DOHH2 (cell line): Measurements from ENCODE around the gene PLA2G2C.

Source experiments
- H3F3A ChIP-seq: fragments of 200-600 bp; sonication (generic), shearing (Covaris generic); 2 replicates; pipeline ENCODE4 v1.6.0; 2016; ENCODE audit warnings: antibody characterized with exemption, mild to moderate bottlenecking; ENCODE audit not compliant: control insufficient read depth, insufficient read depth
- H3K27ac ChIP-seq: fragments of 200-600 bp; sonication (generic); 2 replicates; pipeline ENCODE4 v1.5.1; 2014; ENCODE audit warnings: low read depth, mild to moderate bottlenecking, low read length, moderate library complexity
- H3K27me3 ChIP-seq: fragments of 200-600 bp; sonication (generic); 2 replicates; pipeline ENCODE4 v1.6.1; 2014; ENCODE audit warnings: mild to moderate bottlenecking, low read length, mixed read lengths; ENCODE audit not compliant: control insufficient read depth
- H3K36me3 ChIP-seq: fragments of 200-600 bp; sonication (generic); 2 replicates; pipeline ENCODE4 v1.6.1; 2014; ENCODE audit warnings: mild to moderate bottlenecking, low read length, moderate library complexity, mixed read lengths; ENCODE audit not compliant: control insufficient read depth
- H3K4me1 ChIP-seq: fragments of 200-600 bp; sonication (generic); 2 replicates; pipeline ENCODE4 v1.6.1; 2014; ENCODE audit warnings: mild to moderate bottlenecking, low read length, mixed read lengths; ENCODE audit not compliant: control insufficient read depth
- H3K4me2 ChIP-seq: fragments of 200-600 bp; sonication (generic); 2 replicates; pipeline ENCODE4 v1.6.0; 2014; ENCODE audit warnings: mild to moderate bottlenecking, low read length, moderate library complexity
- H3K4me3 ChIP-seq: fragments of 200-600 bp; sonication (generic); 2 replicates; pipeline ENCODE4 v1.5.1; 2014; ENCODE audit warnings: mild to moderate bottlenecking, low read length, mixed read lengths
- H3K79me2 ChIP-seq: fragments of 200-600 bp; sonication (generic); 2 replicates; pipeline ENCODE4 v1.6.1; 2014; ENCODE audit warnings: mild to moderate bottlenecking, low read length, mixed read lengths; ENCODE audit not compliant: control insufficient read depth
- H3K9me2 ChIP-seq: fragments of 200-600 bp; sonication (generic); replicated peaks from 2 replicates; pipeline ENCODE4 v1.6.1; 2014; ENCODE audit warnings: mild to moderate bottlenecking, low read length, mixed read lengths; ENCODE audit not compliant: control insufficient read depth
- H3K9me3 ChIP-seq: fragments of 200-600 bp; sonication (generic); 2 replicates; pipeline ENCODE4 v1.6.1; 2014; ENCODE audit warnings: antibody characterized with exemption, low read length, mixed read lengths; ENCODE audit not compliant: control insufficient read depth, insufficient read depth
- H4K20me1 ChIP-seq: fragments of 200-600 bp; sonication (generic); 2 replicates; pipeline ENCODE4 v1.6.0; 2014; ENCODE audit warnings: low read depth, mild to moderate bottlenecking, antibody characterized with exemption, low read length, moderate library complexity; ENCODE audit not compliant: control insufficient read depth, insufficient read depth
- CTCF ChIP-seq: fragments of 200-600 bp; sonication (generic); IDR thresholded peaks from one replicate; pipeline ENCODE4 v1.5.1; 2014; ENCODE audit warnings: antibody characterized with exemption, mild to moderate bottlenecking, low read depth, low read length; ENCODE audit not compliant: poor library complexity, severe bottlenecking
- EZH2phosphoT487 ChIP-seq: fragments of 200-600 bp; sonication (generic); IDR thresholded peaks from 2 replicates; pipeline ENCODE4 v1.6.1; 2017; ENCODE audit warnings: borderline replicate concordance, mild to moderate bottlenecking, antibody characterized with exemption, low read length, moderate library complexity, mixed read lengths

The PLA2G2C gene

GRCh38 chr1:20227704-20228103 is 41.4 kb upstream of the PLA2G2C start:
- H3K9me3 ChIP-seq, result no peaks in the 10 kb centered on the region
- H3K36me3 ChIP-seq, result no peaks in the 10 kb centered on the region
- H3F3A ChIP-seq, result no peaks in the 10 kb centered on the region
- H3K27me3 ChIP-seq, result peaks cover 16% of the 10 kb centered on the region; the same call in 1 of the 2 replicates
- TF ChIP-seq EZH2phosphoT487 (no peak), CTCF (no peak)
- H4K20me1 ChIP-seq, result no peaks in the 10 kb centered on the region
- H3K9me2 ChIP-seq, result no peaks in the 10 kb centered on the region
- no peak overlapping the region for H3K4me2 ChIP-seq
- no peaks in the 10 kb centered on the region for H3K4me1 ChIP-seq
- H3K27ac ChIP-seq, result no peak overlapping the region
- H3K79me2 ChIP-seq, result no peaks in the 10 kb centered on the region
- no peak overlapping the region for H3K4me3 ChIP-seq

- Histone ChIP-seq H4K20me1 (no peaks in the 10 kb centered on the region), H3K27me3 (peaks cover 13% of the 10 kb centered on the region), H3K9me2 (no peaks in the 10 kb centered on the region), H3K9me3 (no peaks in the 10 kb centered on the region), H3K4me2 (no peak overlapping the region), H3K36me3 (no peaks in the 10 kb centered on the region), H3K4me1 (no peaks in the 10 kb centered on the region), H3K4me3 (no peak overlapping the region), H3F3A (no peaks in the 10 kb centered on the region), H3K27ac (no peak overlapping the region), H3K79me2 (no peaks in the 10 kb centered on the region)
- no peak for TF ChIP-seq CTCF
- no peak for TF ChIP-seq EZH2phosphoT487
Measured at GRCh38 chr1:20224546-20224945, 38.2 kb upstream of the PLA2G2C start.

GRCh38 chr1:20223551-20224419 is 37.5 kb upstream of the PLA2G2C start:
- H3K27me3 ChIP-seq, result peaks cover 11% of the 10 kb centered on the region
- no peaks in the 10 kb centered on the region for H4K20me1 ChIP-seq
- no peak for TF ChIP-seq EZH2phosphoT487
- no peak for TF ChIP-seq CTCF
- H3K4me1 ChIP-seq, result no peaks in the 10 kb centered on the region
- H3K4me2 ChIP-seq, result no peak overlapping the region
- no peaks in the 10 kb centered on the region for H3K79me2 ChIP-seq
- H3F3A ChIP-seq, result no peaks in the 10 kb centered on the region
- no peaks in the 10 kb centered on the region for H3K9me2 ChIP-seq
- H3K4me3 ChIP-seq, result no peak overlapping the region
- H3K36me3 ChIP-seq, result no peaks in the 10 kb centered on the region
- H3K27ac ChIP-seq, result no peak overlapping the region
- no peaks in the 10 kb centered on the region for H3K9me3 ChIP-seq
